GM21526 (cell line): ENCODE measurements around the gene ELMO1.
"Not testable (repeated sequence)": the region's sequence is repeated elsewhere in the genome, so short reads cannot be mapped to it uniquely, and the experiment has no call there.

ENCODE experiments used
- ATAC-seq: cut with Tn5 transposase; IDR thresholded peaks from one replicate; pipeline ENCODE4 v1.9.1; 2021; ENCODE audit warnings: moderate library complexity; ENCODE audit not compliant: unreplicated experiment, low FRiP score

ELMO1 gene

DNA sequence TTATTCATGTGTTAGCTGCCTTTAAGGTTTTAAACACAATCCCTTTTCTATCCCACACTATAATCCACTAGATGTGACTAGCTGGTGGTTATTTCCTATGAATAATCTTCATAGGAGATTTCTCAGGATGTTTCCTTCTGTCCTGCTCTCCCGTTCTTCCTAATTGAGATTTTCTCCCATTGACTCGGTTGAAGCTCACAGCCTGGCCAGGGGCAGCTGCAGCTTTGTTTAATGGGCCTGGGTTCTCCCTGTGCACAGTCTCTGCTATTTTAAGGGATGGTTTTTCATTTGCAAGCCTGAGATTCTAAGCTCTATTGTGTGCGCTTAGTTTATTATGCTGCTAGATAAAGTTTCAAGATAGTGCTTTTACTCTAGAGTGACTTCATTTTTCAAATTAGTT lies 441.0 kb downstream of the ELMO1 start:
- ATAC-seq = no peak

DNA sequence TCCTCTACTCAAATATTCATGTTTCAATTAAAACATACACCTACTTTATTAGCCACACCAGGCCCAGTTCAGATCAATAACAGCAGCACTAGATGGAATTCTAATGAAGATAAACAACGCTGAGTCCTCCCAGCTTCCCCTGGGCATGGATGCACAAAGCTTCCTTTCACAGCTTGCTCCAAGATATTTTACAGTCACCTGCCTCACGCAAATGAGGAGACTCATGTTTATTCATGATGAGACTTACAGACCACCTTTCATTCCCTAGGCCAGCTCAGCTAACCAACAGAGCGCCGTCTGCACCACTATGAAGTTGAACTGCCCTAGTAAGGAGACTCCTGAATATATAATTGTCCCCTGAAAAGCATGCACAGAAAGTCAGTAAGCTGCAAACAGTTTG lies 441.4 kb downstream of the ELMO1 start:
- no peak for ATAC-seq

- ATAC-seq = no peak
Measured at GRCh38 chr7:37006764-37007163, 441.9 kb downstream of the ELMO1 start.

- ATAC-seq = no peak
Measured at GRCh38 chr7:37000511-37000910, 448.2 kb downstream of the ELMO1 start.

DNA sequence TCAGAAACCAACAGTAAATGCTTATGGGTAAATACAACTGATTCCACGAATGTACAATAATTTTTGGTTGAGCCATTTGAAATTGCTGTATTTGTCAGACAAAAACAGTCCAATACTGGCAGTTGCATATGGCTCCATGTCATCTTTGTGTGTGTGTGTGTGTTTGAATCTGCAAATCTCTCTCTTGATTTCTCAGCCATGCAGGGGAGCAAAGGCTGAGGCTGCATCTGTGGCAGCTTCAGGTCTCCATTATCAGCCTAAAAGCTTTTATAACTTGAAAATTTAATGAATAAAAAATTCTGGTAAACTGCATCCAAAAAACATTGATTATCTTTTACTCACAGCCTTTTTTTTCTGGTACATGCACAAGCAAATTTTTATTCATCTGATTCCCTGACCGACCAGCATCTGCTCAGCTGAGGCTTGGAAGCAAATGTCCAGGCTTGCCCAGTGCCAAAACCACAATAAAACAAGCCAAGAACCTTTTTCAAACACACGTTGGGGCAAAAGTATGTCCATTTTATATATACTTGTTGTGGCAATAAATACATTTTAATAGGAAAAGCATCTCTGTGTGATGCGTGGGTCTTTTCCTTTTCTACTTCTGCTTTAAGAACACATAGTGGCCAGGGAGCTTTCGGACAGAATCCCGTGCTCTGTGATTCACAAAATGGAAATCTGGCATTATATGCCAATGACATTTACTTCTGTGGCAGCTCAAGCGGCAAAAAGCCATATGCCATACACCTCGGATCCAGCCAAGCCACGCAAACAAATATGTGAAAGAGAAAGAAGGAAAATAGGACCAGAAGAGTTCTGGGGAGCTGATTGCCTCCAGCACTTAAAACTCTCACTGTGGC lies 448.8 kb downstream of the ELMO1 start:
- no peak for ATAC-seq

DNA sequence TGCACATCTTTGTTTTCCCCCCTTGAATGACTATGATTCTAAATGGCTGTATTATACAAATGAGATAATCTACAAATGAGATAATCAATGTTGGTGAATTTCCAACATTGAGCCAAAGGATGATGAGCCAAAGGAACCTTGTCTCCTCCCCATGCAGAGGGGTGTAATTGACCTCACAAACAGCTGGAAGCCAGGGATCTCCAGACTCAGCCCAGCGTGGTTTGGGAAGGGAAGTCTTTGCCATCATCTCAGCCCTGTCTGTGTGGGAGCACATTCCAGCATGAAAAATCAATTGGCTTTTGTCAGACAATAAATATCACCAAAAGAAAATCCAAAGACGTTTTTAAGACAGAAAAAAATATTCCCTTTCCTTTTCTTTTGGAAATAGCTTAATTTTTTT lies 452.9 kb downstream of the ELMO1 start:
- ATAC-seq = no peak

DNA sequence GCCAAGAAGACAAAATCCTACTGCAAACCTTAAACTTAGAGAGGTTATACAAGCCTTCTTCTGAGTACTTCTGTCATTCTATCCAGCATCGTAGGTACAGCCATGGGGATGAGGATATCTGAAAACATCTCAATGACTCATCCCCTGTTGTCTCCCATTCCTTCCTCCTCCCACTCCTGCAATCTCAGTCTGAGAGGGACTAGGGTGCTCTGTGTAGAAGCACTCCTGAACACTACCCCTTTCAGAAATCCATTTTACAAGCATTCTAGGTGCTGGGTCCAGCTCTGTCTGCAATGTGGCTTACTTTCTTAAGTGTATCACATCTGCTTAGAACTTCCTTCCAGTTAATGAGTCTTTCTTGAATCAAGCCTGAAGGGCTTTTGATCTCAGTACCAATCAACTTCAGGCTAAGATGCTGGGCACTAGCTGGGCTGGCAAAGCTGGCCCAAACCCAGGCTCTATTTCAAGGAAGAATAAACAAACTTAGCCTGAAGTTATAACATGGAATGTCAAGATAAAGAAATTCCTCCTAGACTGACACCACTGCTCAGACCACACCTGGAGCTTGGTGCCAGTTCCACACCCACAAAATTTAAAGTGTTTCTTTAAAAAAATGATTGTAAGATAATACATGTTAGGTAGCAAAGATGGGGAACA lies 454.1 kb downstream of the ELMO1 start:
- ATAC-seq = no peak

- no peak for ATAC-seq
Measured at GRCh38 chr7:36986948-36987724, 461.5 kb downstream of the ELMO1 start.

GRCh38 chr7:36986511-36986933 lies 462.1 kb downstream of the ELMO1 start:
- ATAC-seq = no peak

DNA sequence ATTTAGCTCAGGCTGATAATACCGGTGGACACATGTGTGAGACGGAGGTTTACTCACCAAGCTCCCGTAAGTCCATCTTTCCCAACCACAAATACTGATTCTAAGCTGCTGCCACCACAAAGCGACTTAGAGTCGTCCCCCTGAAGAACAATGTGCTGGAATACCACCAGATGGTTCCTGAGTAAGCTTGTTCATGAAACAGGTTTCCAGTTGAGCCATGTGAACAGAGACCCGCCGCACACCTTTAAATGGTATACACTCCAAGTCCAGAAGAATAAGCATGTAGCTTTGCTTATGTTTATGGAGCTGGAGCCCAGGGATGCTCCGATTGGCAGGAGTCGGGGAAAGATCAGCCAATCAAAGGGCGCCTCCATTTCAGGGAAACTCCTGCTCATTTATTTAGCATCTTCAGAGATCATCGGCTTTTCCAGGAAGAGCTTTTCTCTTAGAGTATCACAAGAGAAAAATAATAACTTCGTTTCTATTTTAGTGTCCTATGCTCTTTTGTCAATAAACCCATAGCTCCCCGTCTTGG lies 462.7 kb downstream of the ELMO1 start:
- ATAC-seq = no peak

DNA sequence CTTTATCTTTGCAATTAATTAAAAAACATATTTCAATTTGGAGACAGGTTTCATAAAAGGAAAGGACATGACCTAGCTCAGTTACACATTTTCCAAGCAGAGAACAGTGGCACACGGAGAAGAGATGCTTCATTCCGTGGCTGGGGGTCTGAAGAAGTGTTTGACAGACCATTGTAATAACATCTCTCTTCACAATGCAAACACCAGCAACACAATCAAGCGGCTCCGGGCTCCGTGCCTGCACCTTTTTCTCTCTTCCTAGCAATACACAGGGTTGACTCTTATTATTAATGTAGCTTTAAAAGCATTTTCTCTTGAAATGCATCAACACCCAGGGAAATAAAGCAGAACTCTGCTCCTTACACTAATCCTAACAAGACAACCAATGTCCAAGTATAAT lies 463.3 kb downstream of the ELMO1 start:
- no peak for ATAC-seq

DNA sequence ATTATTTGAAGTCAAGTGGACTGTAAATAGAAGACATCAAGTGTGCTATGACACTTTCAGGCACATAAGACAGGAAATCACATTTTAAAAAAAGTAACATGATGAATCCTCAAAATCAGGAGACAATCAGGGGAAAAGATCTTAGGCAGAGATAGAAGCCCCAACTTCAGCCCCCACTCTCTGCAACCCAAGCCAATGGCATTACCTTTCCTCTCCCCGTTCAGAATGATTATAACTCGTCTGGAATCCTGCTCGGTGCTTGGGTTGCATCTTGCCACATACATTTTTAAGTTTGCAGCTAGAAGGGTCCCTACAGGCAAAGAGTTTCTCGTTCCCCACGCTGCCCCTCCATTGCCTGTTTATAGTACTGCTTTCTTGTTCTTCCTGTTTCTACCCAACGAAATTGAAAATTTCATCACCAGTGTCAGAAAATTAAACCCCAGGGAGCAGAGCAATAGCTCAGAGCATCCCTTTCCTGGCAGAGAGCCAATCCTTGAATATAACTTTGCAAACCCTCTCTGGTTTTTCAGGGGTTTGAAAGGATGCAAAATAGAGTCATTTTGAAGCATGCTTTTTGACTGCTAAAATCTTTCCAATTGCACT lies 463.9 kb downstream of the ELMO1 start:
- no peak for ATAC-seq

GRCh38 chr7:36984041-36984521 lies 464.6 kb downstream of the ELMO1 start:
- no peak for ATAC-seq

DNA sequence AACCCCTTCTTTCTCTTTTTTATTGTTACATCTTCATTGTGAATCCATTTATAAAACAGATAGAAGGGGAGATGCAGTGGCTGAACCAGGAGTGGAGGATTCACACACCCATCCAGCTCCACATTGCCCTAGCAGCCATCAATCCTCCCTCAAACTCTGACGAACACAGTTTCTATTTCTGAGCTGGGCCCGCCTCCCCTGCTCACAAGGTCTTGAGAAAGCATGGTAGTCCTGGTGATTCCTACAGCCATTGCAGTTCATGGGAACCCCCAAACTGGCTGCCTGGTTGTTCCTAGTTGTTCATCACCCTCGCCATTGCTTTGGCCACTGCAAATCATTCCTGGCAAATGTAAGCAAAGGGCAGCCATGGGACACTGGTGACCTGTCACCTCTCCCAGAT lies 465.9 kb downstream of the ELMO1 start:
- ATAC-seq = no peak

GRCh38 chr7:36979810-36980248 lies 468.8 kb downstream of the ELMO1 start:
- ATAC-seq = no peak

- no peak for ATAC-seq
Measured at GRCh38 chr7:36978461-36978860, 470.2 kb downstream of the ELMO1 start.

- no peak for ATAC-seq
Measured at GRCh38 chr7:36977878-36978277, 470.8 kb downstream of the ELMO1 start.

DNA sequence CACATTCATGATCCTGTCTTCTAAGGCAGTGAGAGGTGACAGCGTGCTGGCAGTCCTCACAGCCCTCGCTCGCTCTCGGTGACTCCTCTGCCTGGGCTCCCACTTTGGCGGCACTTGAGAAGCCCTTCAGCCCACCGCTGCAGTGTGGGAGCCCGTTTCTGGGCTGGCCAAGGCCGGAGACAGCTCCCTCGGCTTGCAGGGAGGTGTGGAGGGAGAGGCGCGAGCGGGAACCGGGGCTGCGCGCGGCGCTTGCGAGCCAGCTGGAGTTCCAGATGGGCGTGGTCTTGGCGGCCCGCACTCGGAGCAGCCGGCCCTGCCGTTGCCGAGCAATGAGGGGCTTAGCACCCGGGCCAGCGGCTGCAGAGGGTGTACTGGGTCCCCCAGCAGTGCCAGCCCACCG lies 475.1 kb downstream of the ELMO1 start:
- ATAC-seq = not testable (repeated sequence)

DNA sequence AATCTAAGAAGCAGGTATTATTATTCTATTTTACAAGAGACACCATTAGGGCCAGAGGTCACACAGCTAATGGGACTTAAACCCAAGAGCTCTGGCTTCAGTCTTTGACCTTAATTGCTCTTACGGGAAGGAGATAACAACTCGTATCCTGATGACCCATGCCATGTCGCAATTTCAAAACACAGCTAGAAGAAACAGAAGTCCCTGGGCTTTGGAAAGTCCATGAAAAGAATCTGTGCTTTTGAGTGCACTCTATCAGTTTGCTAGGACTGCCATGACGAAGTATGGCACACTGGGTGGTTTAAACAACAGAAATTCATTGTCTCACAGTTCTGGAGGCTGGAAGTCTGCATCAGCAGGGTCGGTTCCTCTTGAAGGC lies 476.5 kb downstream of the ELMO1 start:
- ATAC-seq = no peak

GRCh38 chr7:36971515-36972139 lies 477.0 kb downstream of the ELMO1 start:
- no peak for ATAC-seq
